DMS153 treated with DMSO at 0.1 percent for 48 hours (cell line): ENCODE data around the gene RPS28.

Experiments
- DNase-seq: peaks from one replicate; lab custom pipeline; 2025; ENCODE audit not compliant: unreplicated experiment; lab: John Stamatoyannopoulos, UW

Gene RPS28

GRCh38 chr19:8371011-8371804, 49.9 kb downstream of the RPS28 start:
- DNase-seq = no peak
